AG09309 (cell line): Measurements from ENCODE around the gene TADA2A.

Experiments used
- DNase-seq: peaks from one replicate; pipeline ENCODE4 v3.0.0-alpha.2; 2010; ENCODE audit warnings: low read depth
- H3K4me3 ChIP-seq: 2 replicates; pipeline ENCODE4 v1.5.1; 2011; ENCODE audit warnings: mild to moderate bottlenecking, low read depth, low read length, moderate library complexity; ENCODE audit not compliant: control insufficient read depth
- TF ChIP-seq, protein P1 (sequence below): IDR thresholded peaks from 2 replicates; pipeline ENCODE4 v1.5.1; 2011; ENCODE audit warnings: mild to moderate bottlenecking, low read depth, low read length, inconsistent platforms; ENCODE audit not compliant: insufficient read depth, control insufficient read depth; ENCODE audit errors: missing control alignments

Gene TADA2A

GRCh38 chr17:37385474-37385990 is 21.2 kb upstream of the TADA2A start:
- H3K4me3 ChIP-seq: no peak overlapping the region
- DNase-seq: no peak
- TF ChIP-seq, protein P1, sequence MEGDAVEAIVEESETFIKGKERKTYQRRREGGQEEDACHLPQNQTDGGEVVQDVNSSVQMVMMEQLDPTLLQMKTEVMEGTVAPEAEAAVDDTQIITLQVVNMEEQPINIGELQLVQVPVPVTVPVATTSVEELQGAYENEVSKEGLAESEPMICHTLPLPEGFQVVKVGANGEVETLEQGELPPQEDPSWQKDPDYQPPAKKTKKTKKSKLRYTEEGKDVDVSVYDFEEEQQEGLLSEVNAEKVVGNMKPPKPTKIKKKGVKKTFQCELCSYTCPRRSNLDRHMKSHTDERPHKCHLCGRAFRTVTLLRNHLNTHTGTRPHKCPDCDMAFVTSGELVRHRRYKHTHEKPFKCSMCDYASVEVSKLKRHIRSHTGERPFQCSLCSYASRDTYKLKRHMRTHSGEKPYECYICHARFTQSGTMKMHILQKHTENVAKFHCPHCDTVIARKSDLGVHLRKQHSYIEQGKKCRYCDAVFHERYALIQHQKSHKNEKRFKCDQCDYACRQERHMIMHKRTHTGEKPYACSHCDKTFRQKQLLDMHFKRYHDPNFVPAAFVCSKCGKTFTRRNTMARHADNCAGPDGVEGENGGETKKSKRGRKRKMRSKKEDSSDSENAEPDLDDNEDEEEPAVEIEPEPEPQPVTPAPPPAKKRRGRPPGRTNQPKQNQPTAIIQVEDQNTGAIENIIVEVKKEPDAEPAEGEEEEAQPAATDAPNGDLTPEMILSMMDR: no peak

- TF ChIP-seq, protein P1: no peak
Observed at GRCh38 chr17:37386462-37386861, 20.2 kb upstream of the TADA2A start.

DNA sequence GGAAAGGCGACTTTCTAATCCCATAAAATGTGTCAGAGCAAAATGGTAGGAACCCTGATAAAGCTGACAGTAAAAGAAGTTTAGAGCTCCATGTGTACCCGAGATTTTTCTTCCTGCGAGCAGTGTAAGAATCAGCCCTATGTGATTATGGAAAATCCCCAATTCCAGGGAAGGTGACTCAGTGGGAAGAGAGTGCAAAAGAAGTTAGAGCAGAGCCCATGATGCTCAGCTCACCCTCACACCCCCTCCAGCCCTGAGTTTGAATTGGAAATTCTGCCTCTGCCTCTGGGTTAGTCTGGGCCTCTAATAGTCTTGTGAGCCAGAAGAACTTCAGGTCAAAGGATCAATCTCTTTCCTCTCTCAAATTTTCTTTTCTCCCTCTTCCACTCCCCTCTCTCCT is 18.4 kb upstream of the TADA2A start:
- H3K4me3 ChIP-seq: no peak overlapping the region
- TF ChIP-seq, protein P1: no peak
- DNase-seq: no peak

More at GRCh38 chr17:37386462-37386861, 20.2 kb upstream of the TADA2A start:
- DNase-seq: no peak
- no peak overlapping the region for H3K4me3 ChIP-seq

- H3K4me3 ChIP-seq: no peak overlapping the region
- DNase-seq: no peak
- TF ChIP-seq, protein P1: no peak
Observed at GRCh38 chr17:37389160-37389559, 17.5 kb upstream of the TADA2A start.

DNA sequence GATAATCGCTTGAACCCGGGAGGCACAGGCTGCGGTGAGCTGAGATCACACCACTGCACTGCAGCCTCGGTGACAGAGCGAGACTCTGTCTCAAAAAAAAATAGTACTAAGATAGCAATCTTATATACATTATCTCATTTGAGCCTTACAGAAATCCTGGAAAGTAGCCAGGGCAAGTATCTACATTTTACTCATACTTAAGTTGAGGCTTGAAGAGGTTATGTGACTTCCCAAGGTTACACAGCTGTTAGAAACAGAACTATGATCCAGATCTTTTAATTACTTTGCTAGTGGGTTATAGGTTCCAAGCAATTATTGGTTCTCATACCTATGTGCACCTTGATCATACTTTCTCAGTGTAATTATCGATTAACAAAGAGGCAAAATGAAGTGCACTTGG is 15.5 kb upstream of the TADA2A start:
- TF ChIP-seq, protein P1: no peak
- no peak overlapping the region for H3K4me3 ChIP-seq
- no peak for DNase-seq

GRCh38 chr17:37392024-37392590 is 14.6 kb upstream of the TADA2A start:
- DNase-seq: no peak

More at GRCh38 chr17:37392024-37392590, 14.6 kb upstream of the TADA2A start:
- no peak overlapping the region for H3K4me3 ChIP-seq
- TF ChIP-seq, protein P1: no peak
